AG04449 (cell line): ENCODE data around the gene RAD51B.
A peak's percentile ranks its signal among the peaks of the same experiment; 100 is the strongest.
"Not testable (repeated sequence)": the region's sequence is repeated elsewhere in the genome, so short reads cannot be mapped to it uniquely, and the experiment has no call there.

Experiments used
- CTCF ChIA-PET: fragments of 350-600 bp; formaldehyde crosslinking; extraction: SDS; loops from one replicate; lab custom pipeline; 2021; ENCODE audit warnings: antibody characterized with exemption; lab: Yijun Ruan, JAX
- POLR2A ChIA-PET: fragments of 400-600, 350-600 bp; formaldehyde crosslinking; extraction: SDS; loops from one replicate; lab custom pipeline; 2020; ENCODE audit warnings: antibody characterized with exemption, inconsistent platforms; lab: Yijun Ruan, JAX
- DNase-seq: peaks from one replicate; pipeline ENCODE4 v3.0.0-alpha.2; 2010; ENCODE audit warnings: low read depth, low spot score
- H3K4me3 ChIP-seq: 2 replicates; pipeline ENCODE4 v1.5.1; 2011; ENCODE audit warnings: low read depth, mild to moderate bottlenecking, control low read depth, low read length
- CTCF ChIP-seq: IDR thresholded peaks from one replicate; pipeline ENCODE4 v1.5.1; 2011; ENCODE audit warnings: mild to moderate bottlenecking, moderate library complexity, low read length, control low read depth, inconsistent platforms; ENCODE audit not compliant: insufficient read depth; ENCODE audit errors: missing control alignments

Gene RAD51B

GRCh38 chr14:67986131-67986841 is 166.7 kb downstream of the RAD51B start:
- ChIA-PET POLR2A (no interaction called here), CTCF (no interaction called here)
- peak; percentile 3 for DNase-seq
- no peak overlapping the region for H3K4me3 ChIP-seq
- no peak for TF ChIP-seq CTCF

DNA sequence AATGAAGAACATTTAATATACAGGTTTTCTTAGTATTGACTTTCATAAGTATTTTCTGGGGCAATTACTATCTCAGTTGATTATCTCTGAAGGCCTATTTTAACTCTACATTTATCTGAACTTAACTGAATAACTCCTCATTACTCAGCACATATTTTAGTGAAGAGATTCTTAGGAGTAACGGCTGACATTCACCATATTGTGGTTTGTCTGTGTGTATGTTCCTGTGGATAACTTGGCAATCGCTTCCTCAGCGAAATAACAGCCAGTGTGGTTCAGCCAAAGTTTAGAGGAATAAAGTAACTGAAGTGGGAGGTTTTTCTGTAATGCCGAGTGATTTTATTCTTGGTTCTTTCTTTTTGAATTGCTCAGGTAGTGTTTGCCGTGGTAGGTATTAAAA is 168.0 kb downstream of the RAD51B start:
- no peak for TF ChIP-seq CTCF
- CTCF ChIA-PET, result no interaction called here
- peak; percentile 77 for DNase-seq
- POLR2A ChIA-PET, result no interaction called here
- no peak overlapping the region; the same call in 1 of the 2 replicates for H3K4me3 ChIP-seq

GRCh38 chr14:67988210-67988609 is 168.6 kb downstream of the RAD51B start:
- DNase-seq, POLR2A ChIA-PET, CTCF ChIA-PET, H3K4me3 ChIP-seq: not testable (repeated sequence)

DNA sequence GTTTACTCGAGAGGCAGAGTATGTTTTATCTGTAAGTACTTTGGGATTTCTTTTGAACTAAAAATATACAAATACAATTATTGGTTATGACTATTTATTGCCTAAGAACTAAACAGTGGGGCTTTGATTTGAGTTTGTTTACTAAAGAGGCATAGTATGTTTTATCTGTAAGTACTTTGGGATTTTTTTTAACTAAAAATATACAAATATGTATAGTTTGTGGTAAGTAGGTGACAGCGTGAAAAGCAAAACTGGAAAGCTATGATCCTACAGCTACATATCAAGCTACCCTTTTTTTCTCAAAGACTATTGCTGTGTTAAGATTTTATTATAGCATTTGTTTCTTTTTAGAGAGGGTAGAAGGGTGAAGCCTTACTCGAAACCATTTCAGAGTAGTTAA is 171.0 kb downstream of the RAD51B start:
- no peak for DNase-seq
- ChIA-PET CTCF (no interaction called here), POLR2A (no interaction called here)
- no peak for TF ChIP-seq CTCF
- H3K4me3 ChIP-seq, result no peak overlapping the region

GRCh38 chr14:67994531-67994930 is 175.0 kb downstream of the RAD51B start:
- CTCF ChIA-PET, result no interaction called here

GRCh38 chr14:67996235-67996634 is 176.7 kb downstream of the RAD51B start:
- no peak for TF ChIP-seq CTCF
- no peak overlapping the region for H3K4me3 ChIP-seq
- DNase-seq, result no peak
- POLR2A ChIA-PET, result no interaction called here
- CTCF ChIA-PET, result no interaction called here

More at GRCh38 chr14:67994531-67994930, 175.0 kb downstream of the RAD51B start:
- DNase-seq, result no peak
- TF ChIP-seq CTCF, result no peak
- POLR2A ChIA-PET, result no interaction called here
- no peak overlapping the region for H3K4me3 ChIP-seq

DNA sequence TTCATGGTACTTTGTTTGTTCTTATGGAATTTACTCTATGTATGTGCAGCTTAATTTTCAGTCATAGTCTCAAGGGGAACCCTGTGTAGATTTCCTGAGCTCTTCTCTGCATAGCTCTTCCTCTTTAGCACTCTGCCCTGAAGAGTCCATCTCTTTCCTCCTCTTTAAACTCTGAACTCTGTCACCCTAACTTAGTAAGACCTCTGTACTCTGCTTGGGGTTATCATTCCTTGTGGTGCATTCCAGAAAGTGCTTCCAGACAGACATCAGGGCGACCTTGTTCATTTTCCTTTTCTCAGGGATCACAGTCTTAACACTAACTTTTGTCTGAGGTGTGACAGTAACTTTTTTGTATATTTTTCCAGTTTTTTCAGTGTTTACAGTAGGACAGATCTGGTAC is 179.3 kb downstream of the RAD51B start:
- CTCF ChIA-PET, result no interaction called here
- no peak overlapping the region for H3K4me3 ChIP-seq
- POLR2A ChIA-PET, result no interaction called here
- no peak for TF ChIP-seq CTCF
- DNase-seq, result no peak
